Measurements from ENCODE around the gene SLC46A3.
"Not testable (repeated sequence)": the region's sequence is repeated elsewhere in the genome, so short reads cannot be mapped to it uniquely, and the experiment has no call there.

The SLC46A3 gene, protein sequence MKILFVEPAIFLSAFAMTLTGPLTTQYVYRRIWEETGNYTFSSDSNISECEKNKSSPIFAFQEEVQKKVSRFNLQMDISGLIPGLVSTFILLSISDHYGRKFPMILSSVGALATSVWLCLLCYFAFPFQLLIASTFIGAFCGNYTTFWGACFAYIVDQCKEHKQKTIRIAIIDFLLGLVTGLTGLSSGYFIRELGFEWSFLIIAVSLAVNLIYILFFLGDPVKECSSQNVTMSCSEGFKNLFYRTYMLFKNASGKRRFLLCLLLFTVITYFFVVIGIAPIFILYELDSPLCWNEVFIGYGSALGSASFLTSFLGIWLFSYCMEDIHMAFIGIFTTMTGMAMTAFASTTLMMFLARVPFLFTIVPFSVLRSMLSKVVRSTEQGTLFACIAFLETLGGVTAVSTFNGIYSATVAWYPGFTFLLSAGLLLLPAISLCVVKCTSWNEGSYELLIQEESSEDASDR

GRCh38 chr13:28718543-28719226 is at the start of gene SLC46A3:
SLC46A3 (minus strand) TSS chr13:28718970; CDS start chr13:28717998, 972 bp downstream.
- peak; percentile 94 for DNase-seq (ENCODE audit: low read depth)

DNA sequence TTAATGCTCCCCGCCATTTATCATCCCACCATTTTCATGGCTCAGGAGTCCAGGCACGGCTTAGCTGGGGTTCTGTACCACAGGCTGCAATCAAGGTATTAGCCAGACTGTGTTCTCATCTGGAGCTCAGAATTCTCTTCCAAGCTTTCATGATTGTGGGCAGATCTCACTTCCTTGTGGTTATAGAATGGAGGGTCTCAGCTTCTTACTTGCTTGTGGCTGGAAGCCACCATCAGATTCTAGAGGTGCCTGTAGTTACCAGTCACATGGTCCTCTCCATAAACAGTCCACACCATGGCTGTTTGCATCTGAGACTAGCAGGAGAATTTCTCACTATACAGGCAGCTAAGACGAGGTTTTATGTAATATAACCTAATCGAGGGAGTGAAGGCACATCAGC is 45.1 kb upstream of the SLC46A3 start:
- no peak for DNase-seq (ENCODE audit: low read depth)

DNA sequence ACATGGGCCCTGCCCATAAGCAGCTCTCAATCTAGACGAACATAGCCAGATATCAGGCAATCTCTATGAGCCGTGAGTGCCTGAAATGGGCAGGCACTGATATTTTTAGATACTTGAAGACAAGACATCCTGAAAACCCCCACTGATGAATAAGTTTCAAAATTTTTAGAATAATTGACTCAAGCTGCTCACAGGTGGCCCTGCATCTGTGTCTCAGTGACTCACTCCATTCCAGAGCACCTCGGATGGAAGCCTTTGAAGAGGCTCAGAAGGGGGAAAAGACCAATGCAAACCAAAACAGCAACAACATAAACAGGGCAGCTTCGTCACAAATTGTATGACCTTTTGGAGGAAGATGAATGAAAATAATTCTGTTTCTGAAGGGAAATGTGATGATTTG is 42.8 kb upstream of the SLC46A3 start:
- DNase-seq (ENCODE audit: low read depth), result no peak

- DNase-seq (ENCODE audit: low read depth), result no peak
Measured at GRCh38 chr13:28755546-28755870, 36.7 kb upstream of the SLC46A3 start.

DNA sequence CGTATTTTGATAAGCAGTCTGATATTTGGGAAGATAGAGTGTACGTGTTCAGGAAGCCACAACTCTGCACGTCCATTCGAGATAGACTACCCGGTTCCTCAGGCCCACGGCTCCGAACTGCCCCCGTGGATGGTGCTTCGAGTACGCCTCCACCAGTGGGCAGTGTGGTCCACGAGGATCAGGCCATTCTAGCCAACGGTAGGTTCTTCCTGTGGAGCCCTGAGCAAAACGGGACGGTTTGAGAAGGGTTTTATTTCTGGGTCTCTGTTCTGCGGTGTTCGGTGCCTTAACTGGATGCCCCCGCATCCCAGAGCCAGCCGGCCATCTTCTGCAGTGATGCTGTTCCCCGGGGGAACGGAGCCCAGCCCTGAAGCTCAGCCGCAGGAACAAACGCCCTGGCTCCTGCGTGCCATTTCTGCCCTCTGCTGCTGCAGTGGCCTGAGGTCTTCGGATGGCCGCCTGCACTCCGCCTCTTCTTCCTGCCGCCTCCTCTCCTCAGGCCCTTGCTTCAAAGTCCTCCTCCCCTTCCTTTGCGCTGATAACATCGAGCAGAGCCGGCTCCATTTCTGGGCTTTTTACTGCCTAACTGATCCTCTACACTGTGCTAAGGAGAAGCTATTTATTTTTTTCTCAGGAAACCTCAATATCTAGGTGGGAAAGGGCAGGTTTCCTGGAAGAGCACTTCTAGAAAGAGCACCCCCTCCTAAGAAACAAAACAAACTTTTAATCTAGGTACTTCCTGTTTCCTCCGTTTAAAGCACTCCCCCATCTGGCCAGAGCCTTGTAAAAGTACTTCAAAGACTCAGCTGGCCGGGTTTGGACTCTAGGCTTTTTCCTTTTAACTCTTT is 36.2 kb upstream of the SLC46A3 start:
- DNase-seq (ENCODE audit: low read depth), result no peak

DNA sequence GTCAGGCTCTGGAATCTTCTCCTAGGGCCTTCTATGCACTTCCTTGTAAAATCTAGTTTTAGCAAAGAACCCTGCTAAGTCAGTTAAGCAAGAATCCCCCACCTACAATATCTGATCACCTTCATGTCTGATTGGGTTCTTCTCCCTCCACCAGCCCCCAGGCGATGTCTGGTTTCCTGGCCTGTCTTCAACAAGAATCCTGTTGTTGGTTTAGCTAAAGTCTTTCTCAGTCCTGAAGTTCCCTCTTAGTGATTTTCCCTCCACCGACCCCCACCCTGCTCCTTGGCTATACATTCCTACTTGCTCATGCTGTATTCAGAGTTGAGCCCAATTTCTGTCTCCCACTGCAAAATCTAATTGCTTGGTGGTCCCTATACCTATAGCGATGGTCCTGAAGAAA is 35.2 kb upstream of the SLC46A3 start:
- DNase-seq (ENCODE audit: low read depth), result no peak

DNA sequence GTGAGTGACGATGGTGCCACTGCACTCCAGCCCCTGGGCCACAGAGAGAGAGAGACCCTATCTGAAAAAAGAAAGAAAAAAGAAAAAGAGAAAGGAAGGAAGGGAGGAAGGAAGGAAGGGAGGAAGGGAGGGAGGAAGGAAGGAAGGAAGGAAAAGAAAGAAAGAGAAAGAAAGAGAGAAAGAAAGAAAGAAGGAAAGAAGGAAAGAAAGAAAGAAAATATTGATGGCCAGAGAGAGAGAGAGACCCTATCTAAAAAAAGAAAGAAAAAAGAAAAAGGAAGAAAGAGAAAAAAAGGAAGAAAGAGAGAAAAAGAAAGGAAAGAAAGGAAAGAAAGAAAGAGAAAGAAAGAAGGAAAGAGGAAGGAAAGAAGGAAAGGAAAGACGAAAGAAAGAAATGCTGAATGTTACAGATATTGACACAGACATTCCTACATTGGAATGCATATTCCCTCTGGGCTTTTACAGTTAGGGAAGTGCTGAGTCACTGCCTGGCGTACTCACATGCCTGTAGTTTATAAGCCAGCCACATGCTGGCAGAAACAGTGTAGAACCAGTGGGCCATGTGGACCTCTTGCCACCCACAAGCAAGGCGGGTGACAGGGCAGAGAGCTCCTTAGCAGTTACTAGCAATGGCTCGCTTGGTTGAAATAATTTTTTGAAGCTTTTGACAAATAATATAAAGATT is 34.6 kb upstream of the SLC46A3 start:
- no peak for DNase-seq (ENCODE audit: low read depth)

GRCh38 chr13:28751175-28751960 is 32.6 kb upstream of the SLC46A3 start:
- DNase-seq (ENCODE audit: low read depth), result no peak

DNA sequence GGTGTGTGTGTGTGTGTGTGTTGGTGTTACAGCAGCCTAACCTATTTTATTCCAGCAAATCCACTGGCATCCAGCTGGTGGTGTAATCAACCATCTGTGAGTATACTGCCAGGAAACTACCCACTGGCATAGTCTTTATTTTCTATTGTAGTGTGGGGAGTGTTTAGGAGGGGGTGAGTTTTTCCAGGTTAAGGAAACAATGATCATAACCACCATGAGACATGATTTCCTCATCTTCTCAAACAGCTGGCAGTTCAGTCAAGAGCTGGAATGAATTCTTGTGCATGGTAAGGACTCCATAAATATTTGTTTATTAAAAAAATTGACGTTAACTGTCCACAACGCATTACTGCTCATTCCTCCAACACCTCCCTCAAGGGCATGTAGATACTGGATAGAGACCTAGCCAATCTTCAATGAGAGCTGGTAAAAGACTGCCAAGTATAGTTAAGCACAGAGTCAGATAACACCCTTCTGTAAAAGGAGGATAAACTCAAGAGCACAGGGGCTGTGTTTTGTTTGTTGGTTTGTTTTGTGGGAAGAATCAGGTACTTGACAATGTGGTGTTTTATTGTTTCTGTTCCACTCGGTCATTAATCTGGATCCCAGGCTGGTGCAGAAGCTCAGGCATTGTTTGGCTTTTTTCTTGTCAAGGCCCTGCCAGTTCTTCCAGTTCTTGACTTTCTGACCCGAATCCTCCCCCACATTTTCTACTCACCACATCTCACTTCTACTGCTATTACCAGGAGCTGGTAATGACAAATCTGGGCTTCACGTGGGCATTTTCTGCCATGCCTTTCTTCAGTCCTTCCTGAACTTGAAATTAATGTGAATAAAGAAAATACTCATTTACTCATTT is 31.6 kb upstream of the SLC46A3 start:
- DNase-seq (ENCODE audit: low read depth), result no peak

GRCh38 chr13:28747851-28748250 is 29.1 kb upstream of the SLC46A3 start:
- no peak for DNase-seq (ENCODE audit: low read depth)

GRCh38 chr13:28746287-28746612 is 27.5 kb upstream of the SLC46A3 start:
- no peak for DNase-seq (ENCODE audit: low read depth)

DNA sequence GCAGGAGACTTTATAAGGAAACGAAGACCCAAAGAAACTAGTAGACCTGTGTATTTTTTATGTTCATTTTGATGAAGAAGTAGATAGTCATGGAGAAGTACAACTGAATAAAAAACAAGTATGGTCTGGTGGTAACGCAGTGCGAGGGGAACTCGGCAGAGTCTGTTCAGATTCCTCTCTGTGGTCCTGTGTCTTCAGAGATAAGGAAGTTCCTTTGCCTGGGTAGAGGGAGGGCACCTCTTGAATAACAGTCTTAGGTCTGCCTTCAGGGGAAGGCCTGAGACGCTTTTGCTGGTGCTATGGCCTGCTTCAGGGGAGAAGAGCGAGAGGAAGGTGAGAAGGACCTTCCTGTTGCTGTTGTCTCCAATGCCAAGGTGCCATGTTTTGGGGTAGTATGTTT is 25.9 kb upstream of the SLC46A3 start:
- no peak for DNase-seq (ENCODE audit: low read depth)

GRCh38 chr13:28744091-28744536 is 25.3 kb upstream of the SLC46A3 start:
- DNase-seq (ENCODE audit: low read depth), result no peak

DNA sequence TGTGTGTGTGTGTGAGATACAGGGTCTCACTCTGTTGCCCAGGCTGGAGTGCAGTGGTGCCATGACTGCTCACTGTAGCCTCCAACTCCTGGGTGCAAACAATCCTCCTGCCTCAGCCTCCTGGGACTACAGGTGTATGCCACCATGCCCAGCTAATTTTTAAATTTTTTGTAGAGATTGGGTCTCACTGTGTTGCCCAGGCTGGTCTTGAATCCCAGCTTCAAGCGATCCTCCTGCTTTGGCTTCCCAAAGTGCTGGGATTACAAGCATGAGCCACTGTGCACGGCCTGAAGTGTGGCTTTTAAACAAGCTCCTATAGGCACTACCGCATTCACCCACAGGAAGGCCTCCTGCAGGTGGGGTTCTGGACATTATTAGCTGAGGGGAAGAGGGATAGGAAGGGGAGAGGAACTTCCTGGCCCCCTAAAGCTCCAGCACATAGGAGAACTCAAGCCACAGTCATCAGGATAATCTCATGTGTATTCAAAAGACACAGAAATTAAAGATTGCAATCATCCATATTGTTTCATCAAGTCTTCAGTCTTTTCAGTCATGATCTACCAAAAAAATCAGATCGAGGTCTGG is 24.8 kb upstream of the SLC46A3 start:
- DNase-seq (ENCODE audit: low read depth), result no peak

- no peak for DNase-seq (ENCODE audit: low read depth)
Measured at GRCh38 chr13:28743020-28743419, 24.2 kb upstream of the SLC46A3 start.

- not testable (repeated sequence) for DNase-seq (ENCODE audit: low read depth)
Measured at GRCh38 chr13:28742445-28742844, 23.7 kb upstream of the SLC46A3 start.

DNA sequence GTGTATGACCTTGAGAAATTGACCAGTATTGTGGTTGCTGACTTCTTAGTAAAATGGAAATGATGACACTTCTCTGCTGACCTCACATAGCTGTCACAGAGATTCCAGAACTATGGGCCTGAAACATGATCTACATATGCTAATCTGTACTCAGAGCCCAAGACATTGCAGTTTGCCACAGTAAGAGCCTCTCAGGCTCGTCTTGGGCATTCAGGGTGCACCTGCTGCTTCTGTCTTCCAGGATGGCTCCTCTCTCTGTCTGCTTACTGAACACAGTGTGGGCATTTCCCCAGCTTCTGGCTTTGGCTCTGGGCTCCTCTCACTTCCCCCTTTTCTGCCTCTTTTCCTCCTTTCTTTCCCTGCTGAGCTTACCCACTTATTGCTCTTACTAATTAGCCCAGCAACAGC is 22.3 kb upstream of the SLC46A3 start:
- no peak for DNase-seq (ENCODE audit: low read depth)

- no peak for DNase-seq (ENCODE audit: low read depth)
Measured at GRCh38 chr13:28739376-28739775, 20.6 kb upstream of the SLC46A3 start.

- DNase-seq (ENCODE audit: low read depth), result no peak
Measured at GRCh38 chr13:28735481-28736029, 16.8 kb upstream of the SLC46A3 start.

DNA sequence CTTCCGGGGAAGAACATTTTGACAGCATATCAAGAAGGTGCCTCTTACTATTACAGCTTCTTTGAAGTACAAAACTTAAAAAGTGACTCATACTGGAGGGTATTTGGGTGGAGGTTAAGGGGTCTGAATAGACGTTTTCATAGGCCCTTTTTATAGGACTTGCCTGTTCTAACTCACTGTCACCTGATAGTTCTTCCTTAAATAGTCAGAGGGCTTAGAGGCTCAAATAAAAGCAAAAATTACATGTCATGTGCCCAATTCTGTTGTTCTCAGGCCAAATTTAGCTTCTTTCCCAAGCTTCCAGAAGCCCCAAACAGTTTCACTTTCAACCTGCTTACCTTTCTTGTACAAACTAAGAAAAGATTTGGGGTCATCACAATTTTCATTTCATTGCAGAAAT is 16.1 kb upstream of the SLC46A3 start:
- DNase-seq (ENCODE audit: low read depth), result no peak

Measured in stimulated activated CD8-positive, alpha-beta memory T cell treated with anti-CD3 and anti-CD28 coated beads, Interleukin-12 subunit alpha, Interleukin-12 subunit beta, amount 100 ng/mL, for 1 hour (primary cell).